HG02943 (cell line): ENCODE results near the gene POLR3A.

Experiments used
- ATAC-seq: cut with Tn5 transposase; IDR thresholded peaks from one replicate; pipeline ENCODE4 v1.9.1; 2021; ENCODE audit warnings: mild to moderate bottlenecking, low read depth, moderate library complexity; ENCODE audit not compliant: unreplicated experiment

Gene POLR3A

DNA sequence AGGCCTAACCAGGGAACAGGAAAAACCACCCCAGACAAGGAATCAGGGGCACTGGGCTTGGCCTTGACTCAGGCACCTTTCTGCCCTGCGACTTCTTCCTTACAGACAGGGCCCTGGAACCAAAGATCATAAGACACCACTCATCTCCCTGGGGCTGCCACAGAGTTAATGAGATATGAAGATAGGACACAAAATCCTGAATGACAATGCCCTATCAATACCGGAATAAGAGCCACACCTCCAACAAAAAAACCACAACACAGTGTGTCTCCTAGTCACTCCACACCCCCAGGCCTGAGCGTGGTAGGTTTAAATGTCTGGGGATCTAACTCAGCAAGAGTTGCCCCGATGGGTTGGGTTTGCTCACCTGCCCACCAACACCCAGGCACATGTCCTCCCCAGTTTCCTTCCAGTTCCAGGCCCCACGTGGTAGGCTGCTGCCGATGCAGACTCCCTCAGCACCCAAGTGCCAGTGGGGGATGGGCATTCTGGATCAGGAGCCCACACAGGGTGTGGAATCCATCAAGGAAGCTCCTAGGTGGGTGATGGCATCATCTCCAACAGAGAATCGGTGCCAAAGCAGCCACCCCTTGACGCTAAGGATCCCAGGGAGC, 106.6 kb downstream of the POLR3A start:
- ATAC-seq: no peak

DNA sequence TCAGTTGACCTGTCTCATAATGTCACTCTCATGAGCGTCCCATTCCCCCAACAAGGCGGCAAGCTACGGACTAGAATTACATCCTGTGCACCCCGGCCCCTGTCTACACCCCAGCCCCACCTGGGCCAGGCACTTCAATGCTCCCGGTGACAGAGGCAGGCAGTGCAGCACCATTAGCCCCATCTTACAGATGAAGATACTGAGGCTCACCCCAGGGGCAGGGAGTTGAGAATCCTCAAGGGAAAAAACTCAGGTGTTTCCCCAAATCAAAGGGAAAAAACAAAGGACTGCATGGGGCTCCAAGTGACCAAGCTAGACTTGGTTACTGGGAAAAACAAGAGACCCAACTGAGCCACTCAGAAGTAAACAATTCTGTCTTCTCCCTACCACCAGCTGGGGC, 107.3 kb downstream of the POLR3A start:
- ATAC-seq: no peak

DNA sequence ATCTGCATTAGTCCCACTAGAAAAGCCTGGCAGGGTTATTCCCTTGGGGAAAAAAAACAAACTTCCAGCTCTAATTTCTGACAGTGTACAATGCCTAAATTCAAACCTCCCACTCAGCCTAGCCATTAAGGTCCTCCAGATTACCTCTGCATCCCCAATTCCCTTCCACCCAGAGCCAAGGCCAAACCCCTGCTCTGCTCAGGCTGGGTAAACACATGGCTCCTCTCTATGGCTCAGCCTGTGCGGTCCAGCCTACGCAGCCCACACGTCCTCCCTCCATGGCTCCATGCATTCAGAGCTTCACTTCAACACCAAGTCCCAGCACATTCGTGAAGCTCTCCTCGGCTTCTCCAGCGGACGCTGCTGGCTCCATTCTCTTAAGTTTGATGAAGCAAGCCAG, 107.9 kb downstream of the POLR3A start:
- ATAC-seq: no peak

DNA sequence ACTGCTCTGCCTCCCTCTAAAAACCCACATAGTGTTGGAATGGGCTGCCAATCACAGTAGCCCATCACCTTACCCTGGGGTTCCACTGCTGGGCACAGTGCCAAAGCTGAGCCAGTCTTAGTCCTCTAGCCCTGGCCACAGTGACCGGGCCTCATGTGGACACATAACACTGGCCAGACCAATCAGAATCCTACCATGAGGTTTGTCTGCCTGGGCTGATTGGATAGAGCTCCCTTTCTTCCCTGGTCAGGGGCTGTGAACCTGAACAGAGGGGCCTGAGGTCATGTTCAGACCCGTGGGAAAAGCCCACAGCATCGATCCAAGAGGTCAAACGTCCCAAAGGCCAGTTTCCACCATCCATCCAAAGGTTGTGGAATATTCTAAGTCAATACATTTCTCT, 108.8 kb downstream of the POLR3A start:
- no peak for ATAC-seq

DNA sequence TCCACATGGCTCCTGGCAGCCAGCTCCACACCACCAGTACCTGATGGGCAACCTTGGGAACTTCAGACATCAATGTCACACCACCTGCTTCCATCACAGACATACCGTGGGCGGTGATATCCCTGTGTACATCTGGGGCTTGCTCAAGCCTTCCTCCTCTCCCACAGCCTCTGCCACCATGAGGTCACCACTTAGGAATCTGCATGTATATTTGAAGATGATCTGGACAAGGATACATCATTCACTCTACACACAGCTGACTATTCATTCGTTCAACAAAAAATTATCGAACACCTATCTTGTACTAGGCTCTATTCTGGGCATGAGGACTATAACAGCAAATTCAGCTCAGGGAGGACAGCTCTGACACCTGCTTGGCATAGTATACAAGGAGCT, 109.6 kb downstream of the POLR3A start:
- ATAC-seq: no peak
